Right ventricle myocardium superior (tissue), 1 donor: ENCODE results near the gene RCBTB2. TPM values are rescaled to one million over a fixed set of nuclear protein-coding genes. Genes with fewer than 3 reads are reported as not detected.

ENCODE experiments used
- ATAC-seq: fragments of 200-7000 bp; cut with Tn5 transposase; one replicate; pipeline ENCODE4 v1.9.1; 2020; ENCODE audit warnings: mild to moderate bottlenecking; ENCODE audit not compliant: poor library complexity
- DNase-seq: peaks from one replicate; pipeline ENCODE4 v3.0.0-alpha.2; 2020
- intact Hi-C: fragments of 100-400 bp; cut with DNase I; formaldehyde crosslinking; loops from one replicate; pipeline ENCODE4 v1.11.2; 2022
- total RNA-seq: library from RNA; stranded (reverse); fragmentation: NEBNext Ultra II Directional; extraction: Animal tissue kit (Norgen Biotek cat#: 25700); gene quantifications from one replicate; pipeline ENCODE4 v1.2.1, GENCODE V29; 2021
- donor health status: DM: no; HTN: yes; CAD: no; lungs with severe emphysema.

Gene RCBTB2
- total RNA-seq, 1 donor from 2014 or later: 16.6 TPM

DNA sequence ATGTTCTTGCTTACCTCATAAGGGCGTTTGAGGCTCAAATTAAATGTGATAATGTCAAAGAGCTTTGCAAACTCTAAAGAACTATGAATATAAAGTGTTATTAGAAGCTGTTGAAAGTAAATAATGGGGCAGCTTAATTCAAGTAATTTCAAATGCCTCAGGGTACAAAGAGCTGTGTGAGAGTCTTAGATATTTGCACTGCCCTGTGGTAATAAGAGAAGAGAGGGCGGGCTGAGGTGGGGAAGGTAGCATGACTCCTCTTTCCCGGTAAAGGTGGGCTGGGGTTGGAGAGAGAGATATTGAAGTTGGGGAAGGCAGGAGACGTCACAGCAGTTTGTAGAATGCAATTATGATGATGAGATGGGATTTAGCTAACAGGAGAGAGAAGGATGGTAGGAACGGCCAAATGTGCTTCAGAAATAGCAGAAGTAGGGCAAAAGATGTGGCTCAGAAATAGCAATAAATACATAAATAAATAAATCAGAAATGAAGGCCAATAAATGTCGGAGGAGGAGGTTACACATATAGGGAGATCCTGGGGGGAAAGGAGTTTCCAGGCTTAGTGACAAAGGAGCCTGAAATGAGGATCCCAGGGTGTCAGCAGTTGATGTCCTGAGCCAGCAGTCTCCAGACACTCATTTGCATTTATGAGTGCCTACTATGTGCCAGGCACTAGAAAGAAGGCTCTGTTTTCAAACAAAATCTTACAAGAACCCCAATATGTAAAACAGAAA lies 35.7 kb upstream of the RCBTB2 start:
- no peak for DNase-seq
- intact Hi-C loops: no loop called here
- no peak for ATAC-seq

GRCh38 chr13:48567515-48568369 lies 34.9 kb upstream of the RCBTB2 start:
- peak; percentile 63 for ATAC-seq
- intact Hi-C loops: no loop called here
- DNase-seq: no peak

- DNase-seq (no peak), ATAC-seq (no peak)
- intact Hi-C loops: no loop called here
Measured at GRCh38 chr13:48564056-48564455, 31.2 kb upstream of the RCBTB2 start.

- DNase-seq: no peak
- intact Hi-C loops: no loop called here
Measured at GRCh38 chr13:48563626-48564025, 30.7 kb upstream of the RCBTB2 start.

DNA sequence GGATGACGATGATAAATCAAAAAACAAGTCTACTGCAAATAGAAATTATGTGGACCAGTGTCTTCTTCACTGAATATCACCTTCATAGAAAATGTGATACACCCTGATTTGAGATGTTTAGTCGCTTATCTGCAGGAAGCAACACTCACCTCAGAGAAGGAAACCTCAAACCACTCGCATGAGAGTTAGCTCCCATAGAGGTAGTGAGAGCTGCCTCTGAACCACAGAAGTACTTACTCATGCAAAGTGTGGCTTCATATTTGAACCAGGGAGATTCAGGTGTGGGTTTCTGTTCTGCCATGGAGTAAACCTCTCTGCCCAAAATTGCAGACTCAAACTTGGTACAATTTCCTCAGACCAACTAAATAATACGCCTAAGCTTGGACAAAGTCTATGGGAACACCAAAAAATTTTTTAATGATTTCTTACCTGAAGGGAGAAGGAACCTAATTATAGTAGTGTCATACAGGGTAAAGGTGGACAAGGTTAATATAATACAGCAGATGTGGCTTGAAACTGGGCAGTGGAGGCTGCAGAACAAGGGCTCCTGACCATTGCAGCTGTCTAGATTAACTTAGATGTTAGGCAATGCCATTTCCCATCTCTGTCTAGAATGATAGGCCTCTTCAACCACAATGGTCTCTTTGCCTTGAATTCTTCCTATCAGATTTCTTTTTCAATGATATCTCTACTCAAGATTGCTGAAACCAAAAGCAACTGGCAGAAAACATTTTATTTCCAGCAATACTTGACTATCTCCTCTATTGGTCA lies 29.6 kb upstream of the RCBTB2 start:
- intact Hi-C loops: no loop called here
- no peak for DNase-seq
- no peak for ATAC-seq

More at GRCh38 chr13:48563626-48564025, 30.7 kb upstream of the RCBTB2 start:
- no peak for ATAC-seq

GRCh38 chr13:48561466-48562235 lies 28.8 kb upstream of the RCBTB2 start:
- DNase-seq: no peak
- no peak for ATAC-seq
- intact Hi-C loops: no loop called here

GRCh38 chr13:48560657-48561337 lies 27.9 kb upstream of the RCBTB2 start:
- DNase-seq (no peak), ATAC-seq (no peak)
- intact Hi-C loops: no loop called here

GRCh38 chr13:48559638-48560320 lies 26.9 kb upstream of the RCBTB2 start:
- intact Hi-C loops: no loop called here
- ATAC-seq (no peak), DNase-seq (no peak)

- DNase-seq (no peak), ATAC-seq (no peak)
- intact Hi-C loops: no loop called here
Measured at GRCh38 chr13:48556817-48557216, 23.9 kb upstream of the RCBTB2 start.

DNA sequence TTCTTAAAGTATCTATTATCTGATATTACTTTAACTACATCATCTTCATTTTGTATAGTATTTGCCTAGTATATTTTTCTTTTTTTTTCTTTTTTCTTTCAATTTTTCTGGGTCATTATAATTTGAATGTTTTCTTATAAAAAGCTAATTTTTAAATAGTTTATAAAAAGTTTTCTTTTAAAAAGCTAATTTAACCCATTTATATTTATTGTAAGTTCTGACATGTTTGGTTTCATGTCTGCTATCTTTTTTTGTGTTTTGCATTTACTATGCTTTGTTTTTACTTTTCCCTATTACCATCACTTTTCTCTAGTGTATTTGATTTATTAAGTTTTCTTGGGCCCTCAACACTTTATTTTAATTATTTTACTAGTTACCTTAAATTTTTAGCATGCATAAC lies 22.6 kb upstream of the RCBTB2 start:
- no peak for DNase-seq
- ATAC-seq: no peak
- intact Hi-C loops: no loop called here

- intact Hi-C loops: no loop called here
- ATAC-seq: no peak
- no peak for DNase-seq
Measured at GRCh38 chr13:48551329-48551728, 18.4 kb upstream of the RCBTB2 start.

- intact Hi-C loops: no loop called here
- DNase-seq (no peak), ATAC-seq (no peak)
Measured at GRCh38 chr13:48549658-48550057, 16.8 kb upstream of the RCBTB2 start.

GRCh38 chr13:48547663-48548092 lies 14.8 kb upstream of the RCBTB2 start:
- intact Hi-C loops: no loop called here
- DNase-seq (no peak), ATAC-seq (no peak)

- no peak for ATAC-seq
- intact Hi-C loops: no loop called here
- DNase-seq: no peak
Measured at GRCh38 chr13:48545608-48546007, 12.7 kb upstream of the RCBTB2 start.

- intact Hi-C loops: no loop called here
- peak; percentile 71 for DNase-seq
- ATAC-seq: peak; percentile 93
Measured at GRCh38 chr13:48542581-48543341, 9.9 kb upstream of the RCBTB2 start.

DNA sequence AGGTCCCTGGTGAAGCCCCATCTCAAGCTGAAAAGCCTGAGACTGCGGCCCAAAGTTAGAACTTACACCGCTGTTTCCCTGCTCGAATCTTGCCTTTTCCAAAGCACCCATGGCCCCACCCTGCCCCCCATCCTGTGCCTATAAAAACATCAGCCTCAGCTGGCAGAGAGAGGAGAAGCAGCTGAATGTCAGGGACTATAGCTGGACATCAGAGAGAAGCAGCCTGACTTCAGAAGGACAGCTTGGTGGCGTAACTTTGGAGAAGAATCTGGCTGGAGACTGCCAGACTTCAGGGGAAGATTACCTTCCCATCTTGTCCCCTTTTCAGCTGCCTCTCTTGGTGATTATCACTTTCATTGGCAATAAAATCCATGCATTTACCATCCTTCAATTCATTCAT lies 9.3 kb upstream of the RCBTB2 start:
- no peak for DNase-seq
- peak; percentile 28 for ATAC-seq
- intact Hi-C loops: no loop called here

DNA sequence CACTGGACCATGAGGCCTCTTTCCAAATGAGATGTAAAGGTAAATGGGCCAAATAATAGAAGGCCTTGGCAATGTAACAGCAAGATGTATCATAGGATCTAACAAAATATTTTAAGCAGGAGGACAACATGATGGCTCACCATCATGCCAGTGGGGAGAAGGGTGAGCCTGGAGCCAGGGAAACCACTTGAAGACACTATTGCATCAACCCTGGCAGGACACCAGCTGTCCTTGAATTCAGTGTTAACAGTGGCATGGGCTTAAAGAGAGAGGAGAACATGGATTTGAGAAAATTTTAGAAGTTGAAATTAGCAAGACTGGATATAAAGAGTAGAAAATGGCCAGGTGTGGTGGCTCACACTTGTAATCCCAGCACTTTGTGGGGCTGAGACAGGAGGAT lies 6.7 kb upstream of the RCBTB2 start:
- DNase-seq (no peak), ATAC-seq (no peak)
- intact Hi-C loops: no loop called here
